Measurements from ENCODE around the gene CDC42BPB.

The CDC42BPB gene

DNA sequence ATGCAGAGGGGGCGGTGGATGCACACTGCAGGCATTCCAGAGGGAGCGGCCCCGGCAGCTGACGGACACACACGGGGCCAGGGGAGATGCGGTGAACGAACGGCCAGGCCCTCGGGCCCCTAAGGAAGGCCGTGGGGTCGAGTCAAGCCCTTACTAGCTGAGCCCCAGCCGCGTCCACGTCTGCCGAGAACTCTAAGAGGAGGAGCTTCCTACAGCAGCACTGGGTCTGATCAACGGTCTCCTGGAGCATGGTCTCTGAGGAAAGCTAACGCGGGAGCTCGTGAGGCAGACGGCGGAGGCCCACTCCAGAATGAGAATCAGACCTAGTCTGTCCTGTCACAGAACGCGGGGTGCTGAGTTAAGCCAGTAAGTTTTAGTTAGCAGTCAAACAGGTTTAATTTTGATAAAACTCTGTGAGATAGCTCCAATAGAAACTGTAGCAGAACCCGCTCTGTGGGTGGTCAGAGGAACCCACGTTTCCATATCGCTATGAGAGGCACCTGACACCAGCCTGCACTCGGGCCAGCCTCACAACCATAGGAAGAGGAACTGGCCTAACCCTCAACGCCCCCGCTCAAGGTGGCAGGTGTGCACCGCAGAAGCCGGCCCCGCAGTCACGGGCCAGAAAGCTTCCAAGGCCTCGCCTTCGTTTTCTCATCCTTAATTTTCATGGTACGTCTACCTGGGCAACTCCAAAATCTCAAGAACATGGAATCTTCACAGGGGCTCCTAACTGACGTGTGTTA lies 55.5 kb downstream of the CDC42BPB start:
- DNase-seq (ENCODE audit: extremely low read depth, low read depth), result no peak
- TF ChIP-seq, protein P1, sequence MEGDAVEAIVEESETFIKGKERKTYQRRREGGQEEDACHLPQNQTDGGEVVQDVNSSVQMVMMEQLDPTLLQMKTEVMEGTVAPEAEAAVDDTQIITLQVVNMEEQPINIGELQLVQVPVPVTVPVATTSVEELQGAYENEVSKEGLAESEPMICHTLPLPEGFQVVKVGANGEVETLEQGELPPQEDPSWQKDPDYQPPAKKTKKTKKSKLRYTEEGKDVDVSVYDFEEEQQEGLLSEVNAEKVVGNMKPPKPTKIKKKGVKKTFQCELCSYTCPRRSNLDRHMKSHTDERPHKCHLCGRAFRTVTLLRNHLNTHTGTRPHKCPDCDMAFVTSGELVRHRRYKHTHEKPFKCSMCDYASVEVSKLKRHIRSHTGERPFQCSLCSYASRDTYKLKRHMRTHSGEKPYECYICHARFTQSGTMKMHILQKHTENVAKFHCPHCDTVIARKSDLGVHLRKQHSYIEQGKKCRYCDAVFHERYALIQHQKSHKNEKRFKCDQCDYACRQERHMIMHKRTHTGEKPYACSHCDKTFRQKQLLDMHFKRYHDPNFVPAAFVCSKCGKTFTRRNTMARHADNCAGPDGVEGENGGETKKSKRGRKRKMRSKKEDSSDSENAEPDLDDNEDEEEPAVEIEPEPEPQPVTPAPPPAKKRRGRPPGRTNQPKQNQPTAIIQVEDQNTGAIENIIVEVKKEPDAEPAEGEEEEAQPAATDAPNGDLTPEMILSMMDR (IDR thresholded peaks at IDR 0.05; ENCODE audit: low read depth, low read length, missing control alignments), result no peak
- H3K4me3 ChIP-seq (replicated peaks; ENCODE audit: low read depth, low read length), result no peak overlapping the region

DNA sequence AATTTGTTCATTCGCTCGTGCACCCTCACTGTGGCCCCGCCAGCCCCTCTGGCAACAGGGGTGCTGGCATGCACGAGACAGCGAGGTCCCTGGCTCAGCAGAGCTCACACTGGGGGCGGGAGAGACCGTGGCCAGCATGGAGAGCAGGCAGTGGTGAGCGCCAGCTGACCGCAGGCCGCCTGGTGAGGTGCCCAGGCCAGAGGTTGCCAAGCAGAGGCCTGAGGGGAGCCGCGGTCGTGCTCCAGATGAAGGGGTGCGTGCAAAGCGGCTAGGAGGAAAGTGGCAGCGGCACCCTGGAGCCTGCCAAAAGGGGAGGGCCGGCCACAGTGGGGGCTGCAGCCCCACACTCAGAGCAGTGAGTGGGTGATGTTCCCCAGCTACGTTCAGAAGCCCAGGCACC lies 56.1 kb downstream of the CDC42BPB start:
- TF ChIP-seq, protein P1 (IDR thresholded peaks at IDR 0.05; ENCODE audit: low read depth, low read length, missing control alignments), result no peak
- no peak for DNase-seq (ENCODE audit: extremely low read depth, low read depth)
- H3K4me3 ChIP-seq (replicated peaks; ENCODE audit: low read depth, low read length), result no peak overlapping the region

DNA sequence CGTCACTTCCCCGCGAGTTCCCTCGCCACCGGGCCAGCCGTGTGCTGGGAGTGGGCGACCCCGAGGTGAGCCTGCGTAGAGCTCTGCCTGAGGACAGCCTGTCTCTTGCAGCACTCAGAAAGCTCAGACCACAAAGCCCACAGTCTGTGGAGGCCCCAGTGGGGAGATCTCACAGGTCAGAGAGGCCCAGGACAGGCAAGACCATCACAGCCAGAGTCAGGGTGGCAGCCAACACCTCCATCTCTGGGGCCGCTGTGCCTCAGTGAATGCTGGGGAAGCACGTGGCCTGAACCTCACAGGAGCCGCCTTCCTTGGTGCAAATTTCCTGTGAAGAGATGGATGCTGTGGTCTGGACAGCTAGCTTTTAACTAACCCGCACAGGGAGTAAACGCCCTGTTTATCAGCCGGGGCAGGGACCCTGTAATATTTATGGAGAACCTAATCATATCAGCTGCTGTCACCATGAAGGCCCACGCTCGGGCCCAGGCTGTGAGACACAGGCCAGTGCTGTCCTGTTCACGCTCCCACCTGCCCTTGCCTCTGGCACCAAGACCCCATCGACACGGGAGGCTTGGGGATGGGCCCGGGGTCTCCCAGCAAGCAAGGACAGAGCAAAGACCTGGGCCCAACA lies 56.9 kb downstream of the CDC42BPB start:
- H3K4me3 ChIP-seq (replicated peaks; ENCODE audit: low read depth, low read length), result no peak overlapping the region
- no peak for DNase-seq (ENCODE audit: extremely low read depth, low read depth)
- TF ChIP-seq, protein P1 (IDR thresholded peaks at IDR 0.05; ENCODE audit: low read depth, low read length, missing control alignments), result no peak

DNA sequence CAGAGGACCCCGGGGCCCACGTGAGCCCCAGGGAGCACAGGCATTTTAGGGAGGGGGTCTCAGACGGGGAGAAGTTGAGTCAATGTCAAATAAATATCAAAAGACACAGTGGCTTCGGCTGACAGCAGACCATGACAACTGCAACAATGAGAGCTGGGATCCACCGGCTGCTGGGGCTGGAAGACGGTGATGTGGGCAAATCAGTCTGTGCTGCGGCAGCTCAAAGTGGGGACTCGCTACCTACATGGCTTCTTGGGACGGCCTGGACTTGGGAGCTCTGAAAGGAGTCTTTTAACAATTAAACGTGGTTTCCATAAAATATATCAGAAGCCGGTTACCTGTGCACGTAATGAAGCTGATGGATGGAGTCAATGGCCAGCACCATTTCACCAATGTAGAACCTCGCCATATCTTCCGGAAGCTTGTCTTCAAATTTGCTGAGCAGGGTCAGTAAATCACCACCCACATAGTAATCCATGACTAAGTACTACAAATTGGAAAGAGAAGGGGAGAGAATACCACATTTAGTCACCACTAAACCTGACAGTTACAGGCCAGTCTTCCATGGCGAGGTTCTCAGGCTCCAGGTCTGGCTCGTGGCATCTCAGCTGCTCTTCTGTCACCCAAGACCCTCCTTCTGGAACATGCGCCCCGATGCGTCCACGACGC lies 58.0 kb downstream of the CDC42BPB start:
- no peak for DNase-seq (ENCODE audit: extremely low read depth, low read depth)
- no peak overlapping the region for H3K4me3 ChIP-seq (replicated peaks; ENCODE audit: low read depth, low read length)
- TF ChIP-seq, protein P1 (IDR thresholded peaks at IDR 0.05; ENCODE audit: low read depth, low read length, missing control alignments), result no peak

DNA sequence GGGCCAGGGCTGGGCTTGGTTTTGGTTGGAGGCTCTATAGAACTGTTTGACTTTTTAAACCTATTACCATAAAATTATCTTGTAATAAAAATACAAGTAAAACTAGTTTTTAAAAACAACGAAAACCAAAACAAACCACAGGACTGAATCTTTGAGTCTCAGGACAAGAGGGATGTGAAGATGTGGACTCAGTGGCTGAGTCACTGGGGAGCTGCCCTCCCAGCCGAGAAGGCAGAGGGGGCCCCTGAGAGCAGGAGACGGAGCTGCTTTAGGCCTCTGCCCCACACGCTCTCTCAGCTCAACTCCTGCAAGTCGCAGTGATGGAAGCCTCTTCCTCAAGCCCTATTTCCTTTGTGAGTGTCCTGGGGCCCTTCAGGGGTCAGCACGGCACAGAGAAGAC lies 59.0 kb downstream of the CDC42BPB start:
- DNase-seq (ENCODE audit: extremely low read depth, low read depth), result no peak
- H3K4me3 ChIP-seq (replicated peaks; ENCODE audit: low read depth, low read length), result no peak overlapping the region
- TF ChIP-seq, protein P1 (IDR thresholded peaks at IDR 0.05; ENCODE audit: low read depth, low read length, missing control alignments), result no peak

DNA sequence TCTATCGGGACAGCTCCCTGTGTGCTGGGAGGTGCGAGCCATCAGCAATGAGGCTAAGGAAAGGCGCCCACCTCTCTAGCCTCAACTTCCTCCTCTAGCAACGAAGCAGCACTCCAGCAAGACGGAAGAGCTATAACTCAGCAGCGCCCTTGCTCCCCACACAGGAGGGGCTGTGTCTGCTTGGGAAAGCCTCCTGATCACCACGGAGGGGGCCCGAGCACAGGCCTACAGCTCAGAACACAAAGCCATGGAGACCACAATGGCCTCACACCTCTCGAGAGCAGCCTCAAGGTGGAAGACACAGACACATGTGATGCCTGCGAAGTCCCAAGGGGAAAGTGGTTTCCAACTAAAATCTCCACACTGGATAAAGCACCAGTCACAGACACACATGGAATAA lies 60.4 kb downstream of the CDC42BPB start:
- TF ChIP-seq, protein P1 (IDR thresholded peaks at IDR 0.05; ENCODE audit: low read depth, low read length, missing control alignments), result no peak
- no peak for DNase-seq (ENCODE audit: extremely low read depth, low read depth)
- no peak overlapping the region for H3K4me3 ChIP-seq (replicated peaks; ENCODE audit: low read depth, low read length)
